ENCODE data around the gene ZNF365.

Gene ZNF365

GRCh38 chr10:62422068-62422590, 48.0 kb downstream of the ZNF365 start:
- DNase-seq (ENCODE audit: low spot score): no peak

DNA sequence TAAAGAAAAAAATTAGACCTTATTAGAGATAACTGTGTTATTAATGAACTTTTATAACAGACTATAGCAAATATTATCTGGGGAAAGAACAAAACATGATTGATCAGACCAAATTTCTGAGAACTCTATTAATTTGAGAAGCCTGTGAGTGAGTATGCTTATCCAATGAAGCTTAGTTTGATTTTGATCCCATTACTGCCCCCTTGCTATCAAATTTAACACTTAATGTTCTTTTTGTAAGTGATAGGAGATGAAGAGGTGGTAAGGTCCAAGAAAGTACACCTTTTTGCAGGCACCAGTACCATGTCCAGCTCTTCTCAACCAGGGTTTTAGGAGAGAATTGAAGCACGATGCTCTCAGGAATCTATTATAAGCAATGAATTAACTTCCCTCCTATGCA, 49.9 kb downstream of the ZNF365 start:
- no peak for DNase-seq (ENCODE audit: low spot score)

DNA sequence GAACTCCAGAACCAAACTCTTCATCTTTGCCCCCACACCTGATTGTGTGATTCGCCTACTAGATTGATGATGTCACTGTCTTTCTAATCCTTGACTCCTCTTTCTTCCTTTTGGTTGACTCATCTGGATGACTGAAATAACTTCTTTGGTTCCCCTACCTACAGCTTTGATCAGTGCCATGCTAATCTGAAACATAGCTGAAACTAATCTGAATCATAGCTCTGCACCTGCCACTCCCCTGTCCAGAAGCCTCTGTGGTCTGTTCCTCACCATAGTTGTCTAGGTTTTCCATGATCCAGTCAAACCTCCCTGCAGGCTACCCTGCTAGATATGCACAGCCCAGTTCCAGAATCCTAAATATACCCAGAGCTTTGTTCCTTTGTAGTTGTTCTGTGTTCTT, 51.9 kb downstream of the ZNF365 start:
- no peak for DNase-seq (ENCODE audit: low spot score)

- no peak for DNase-seq (ENCODE audit: low spot score)
These were observed 52.4 kb downstream of the ZNF365 start for GRCh38 chr10:62426600-62426999.

DNA sequence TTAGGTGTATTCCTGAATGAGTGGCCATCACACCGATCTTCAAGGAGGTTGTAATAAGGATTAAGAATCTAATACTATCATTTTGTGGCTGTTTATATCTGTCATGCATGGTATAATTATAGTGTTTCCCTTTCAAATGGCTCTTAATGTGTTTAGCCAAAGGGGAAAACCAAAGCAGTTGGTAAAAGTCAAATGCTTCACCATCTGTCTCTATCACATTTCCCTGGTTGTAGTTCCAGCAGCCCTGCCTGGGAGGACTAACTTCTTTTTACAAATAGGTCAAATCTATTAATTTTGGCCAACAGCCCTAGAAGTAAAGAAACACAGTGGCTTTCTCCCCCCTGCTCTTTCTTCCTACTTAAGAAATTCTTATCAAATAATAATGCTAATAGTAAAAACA, 56.7 kb downstream of the ZNF365 start:
- no peak for DNase-seq (ENCODE audit: low spot score)

DNA sequence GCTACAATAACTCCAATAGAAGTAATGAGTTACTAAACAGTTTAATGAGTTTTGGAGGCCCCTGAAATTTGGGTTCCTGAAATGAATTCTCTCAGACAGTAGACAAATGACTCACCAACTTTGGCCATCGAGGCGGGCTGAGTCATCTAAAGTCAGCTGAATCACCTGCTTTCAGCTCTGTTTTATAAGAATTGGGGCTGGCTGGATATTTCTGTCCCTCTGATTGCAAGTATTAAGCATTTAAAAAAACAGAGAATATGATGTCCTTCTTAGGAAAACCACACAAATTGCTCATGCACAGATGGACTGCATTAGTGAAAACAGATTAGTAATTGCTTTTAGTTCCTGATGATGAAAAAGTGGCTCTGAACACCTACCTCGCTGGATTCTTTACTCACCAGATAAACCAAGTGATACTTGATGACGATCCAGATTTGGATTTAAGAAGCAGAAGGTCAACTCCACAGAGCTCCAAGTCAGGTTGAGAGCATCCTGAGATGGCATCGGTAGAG, 59.1 kb downstream of the ZNF365 start:
- DNase-seq (ENCODE audit: low spot score): no peak

- DNase-seq (ENCODE audit: low spot score): no peak
These were observed 59.7 kb downstream of the ZNF365 start for GRCh38 chr10:62433901-62434300.

DNA sequence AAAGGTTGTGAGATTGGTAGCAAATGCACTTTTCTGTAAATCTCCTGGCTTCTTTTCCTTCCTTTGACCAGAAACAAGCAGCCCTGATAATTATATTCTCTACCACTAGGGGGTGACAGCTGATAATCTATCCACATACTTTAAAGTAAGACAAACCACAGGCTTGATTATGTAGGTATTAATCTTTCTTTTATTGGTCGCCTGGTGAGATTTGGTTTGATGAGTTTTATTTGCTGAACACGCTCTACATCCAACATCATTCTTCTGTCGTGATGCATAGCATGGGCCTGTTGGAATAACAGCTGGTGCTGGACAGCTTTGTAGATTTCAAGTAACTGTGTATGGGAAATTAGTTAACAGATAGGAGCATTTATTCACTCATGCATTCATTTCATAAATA, 63.5 kb downstream of the ZNF365 start:
- peak; percentile 17 for DNase-seq (ENCODE audit: low spot score)

GRCh38 chr10:62442006-62442405, 67.8 kb downstream of the ZNF365 start:
- DNase-seq (ENCODE audit: low spot score): no peak

GRCh38 chr10:62442894-62443669, 68.9 kb downstream of the ZNF365 start:
- no peak for DNase-seq (ENCODE audit: low spot score)

DNA sequence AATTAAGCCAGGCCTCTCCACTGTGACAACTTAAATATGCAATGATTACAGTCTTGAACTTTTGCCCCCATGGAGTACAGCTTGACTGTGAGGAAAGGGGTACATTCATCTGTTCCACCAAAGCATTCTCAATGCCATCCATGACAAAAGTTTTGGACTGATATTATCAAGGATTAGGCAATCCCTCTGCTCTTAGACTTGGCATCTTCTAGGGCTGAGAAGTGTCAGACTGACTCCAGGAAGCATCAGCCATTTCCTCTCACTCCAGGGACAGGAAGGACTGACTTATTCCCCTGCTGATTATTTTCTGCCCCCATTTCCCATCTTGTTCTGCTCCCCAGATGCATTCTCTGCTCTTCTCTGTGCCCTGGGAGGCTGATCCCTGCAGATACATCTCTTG, 69.7 kb downstream of the ZNF365 start:
- no peak for DNase-seq (ENCODE audit: low spot score)

DNA sequence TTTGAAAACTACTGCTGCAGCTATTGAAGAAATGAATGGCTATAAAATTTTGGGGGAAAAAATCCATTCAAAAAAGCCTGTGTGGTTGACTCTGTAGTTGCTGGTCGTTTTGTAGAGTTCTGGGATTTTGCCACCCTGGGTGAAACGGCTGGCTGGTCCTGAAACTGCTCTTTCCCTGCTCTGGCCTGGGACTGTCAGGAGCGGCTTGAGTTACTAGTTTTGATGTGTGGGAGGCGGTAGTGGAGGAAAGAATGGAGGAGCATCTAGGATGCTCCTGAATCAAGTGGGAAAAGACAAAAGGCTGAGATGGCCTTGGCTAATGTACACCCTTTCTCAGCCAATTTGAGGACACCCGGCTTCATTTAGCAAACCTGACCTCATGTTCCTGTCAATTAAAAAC, 72.5 kb downstream of the ZNF365 start:
- DNase-seq (ENCODE audit: low spot score): no peak

DNA sequence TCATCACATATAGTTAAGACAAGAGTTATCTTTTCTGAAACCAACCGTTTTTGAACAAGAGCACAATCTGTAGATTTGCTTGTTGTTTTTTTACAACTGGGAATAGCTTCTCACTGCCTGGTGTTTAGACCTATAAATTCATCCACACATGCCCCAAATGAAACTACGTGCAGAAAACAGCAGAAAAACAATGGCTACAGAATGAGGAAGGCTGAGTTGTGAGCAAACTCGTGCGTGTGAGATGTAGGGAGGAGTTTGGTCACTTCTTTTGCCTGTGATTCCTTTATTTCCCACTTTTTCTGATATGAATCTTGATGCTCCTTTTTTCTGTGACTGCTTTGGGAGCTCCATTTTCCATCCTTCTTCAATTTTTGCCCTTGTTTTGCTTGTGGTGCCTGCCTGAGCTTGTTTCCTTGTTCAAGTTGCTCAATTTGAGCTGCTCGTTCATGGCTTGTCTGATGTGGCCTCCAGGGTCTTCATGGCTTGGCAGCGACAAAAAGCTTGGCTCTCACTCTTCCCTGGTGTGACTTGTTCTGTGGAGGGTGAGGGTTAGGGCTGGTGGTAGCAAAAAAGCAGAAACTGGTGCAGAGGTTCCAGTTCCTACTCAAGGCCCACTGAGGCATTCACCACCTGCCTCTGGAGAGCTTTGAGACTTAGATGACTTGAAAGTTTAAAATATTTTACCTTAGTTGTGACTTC, 76.9 kb downstream of the ZNF365 start:
- DNase-seq (ENCODE audit: low spot score): no peak

DNA sequence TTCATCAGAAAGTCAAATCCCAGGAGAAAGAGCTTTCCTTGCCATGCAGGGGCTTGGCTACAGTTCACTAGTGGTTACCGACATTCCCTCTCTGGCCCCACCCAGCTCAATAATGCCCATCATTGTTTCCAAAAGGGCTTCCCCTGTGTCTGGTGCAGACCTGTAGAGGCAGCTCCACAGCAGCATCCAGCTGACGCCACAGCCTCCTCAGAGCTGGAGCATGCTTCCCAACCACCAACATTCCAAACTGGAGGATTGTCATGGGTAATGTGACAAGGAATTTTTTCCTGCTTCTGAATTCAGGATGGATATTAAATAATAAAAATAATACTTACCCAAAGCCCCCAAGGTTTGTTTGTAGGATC, 77.4 kb downstream of the ZNF365 start:
- DNase-seq (ENCODE audit: low spot score): no peak

Measured in HuH-7 (cell line).